SK-N-SH (cell line): Measurements from ENCODE around the gene SIGMAR1. TPM values are rescaled to one million over a fixed set of nuclear protein-coding genes. Genes with fewer than 3 reads are reported as not detected.

ENCODE experiments used
- CTCF ChIA-PET: fragments of 300-600, 350-600 bp; formaldehyde crosslinking; extraction: SDS; loops from one replicate; lab custom pipeline; 2021; lab: Yijun Ruan, JAX
- POLR2A ChIA-PET: fragments of 350-600 bp; sonication (Branson Sonifier 250); formaldehyde crosslinking; extraction: SDS; loops from one replicate; lab custom pipeline; 2020; ENCODE audit warnings: antibody characterized with exemption, inconsistent platforms; lab: Yijun Ruan, JAX
- DNase-seq: peaks from one replicate; pipeline ENCODE4 v3.0.0; 2012
- H2AFZ ChIP-seq: fragments of 200-600 bp; sonication (generic); 2 replicates; pipeline ENCODE4 v1.8.1; 2016; ENCODE audit warnings: antibody characterized with exemption, mild to moderate bottlenecking, low read depth
- H3F3A ChIP-seq: fragments of 200-600 bp; sonication (generic); replicated peaks from 2 replicates; pipeline ENCODE3; 2016; ENCODE audit warnings: antibody characterized with exemption, mild to moderate bottlenecking; ENCODE audit not compliant: insufficient read depth
- H3K27ac ChIP-seq, 2 experiments: fragments of 200-500 bp in 1 of 2; fragments of 200-600 bp in 1 of 2; sonication (Bioruptor generic) in 1 of 2; sonication (generic), shearing (Covaris generic) in 1 of 2; 2 replicates each; pipeline versions ENCODE4 v1.5.1 to v1.6.1; 2014 to 2016; ENCODE audit warnings: low read depth in 2 of 2, inconsistent platforms in 1 of 2, low read length in 1 of 2, mild to moderate bottlenecking in 1 of 2, mixed read lengths in 1 of 2
- H3K27me3 ChIP-seq: fragments of 200-600 bp; sonication (generic), shearing (Covaris generic); 2 replicates; pipeline ENCODE4 v1.6.1; 2016; ENCODE audit warnings: mixed run types; ENCODE audit not compliant: insufficient read depth
- H3K36me3 ChIP-seq, 2 experiments: fragments of 200-500 bp in 1 of 2; fragments of 200-600 bp in 1 of 2; sonication (Bioruptor generic) in 1 of 2; sonication (generic) in 1 of 2; replicated peaks in 1 of 2; 2 replicates each; pipeline versions ENCODE3 to v1.5.1; 2014 to 2016; ENCODE audit warnings: low read length in 1 of 2, mild to moderate bottlenecking in 1 of 2; ENCODE audit not compliant: insufficient read depth in 2 of 2, control insufficient read depth in 1 of 2
- H3K4me1 ChIP-seq, 2 experiments: fragments of 200-500 bp in 1 of 2; fragments of 200-600 bp in 1 of 2; sonication (Bioruptor generic) in 1 of 2; sonication (generic), shearing (Covaris generic) in 1 of 2; 2 replicates each; pipeline versions ENCODE4 v1.5.1 to v1.6.1; 2014 to 2016; ENCODE audit warnings: low read depth in 1 of 2, low read length in 1 of 2, mixed run types in 1 of 2; ENCODE audit not compliant: insufficient read depth in 2 of 2, control insufficient read depth in 1 of 2
- H3K4me2 ChIP-seq: fragments of 200-600 bp; sonication (generic), shearing (Covaris generic); 2 replicates; pipeline ENCODE4 v1.6.1; 2017; ENCODE audit warnings: mixed run types
- H3K4me3 ChIP-seq, 2 experiments: fragments of 200-500 bp in 1 of 2; fragments of 200-600 bp in 1 of 2; sonication (Bioruptor generic) in 1 of 2; sonication (generic), shearing (Covaris generic) in 1 of 2; 2 replicates each; pipeline versions ENCODE4 v1.5.1 to v1.8.1; 2014 to 2016; ENCODE audit warnings: low read depth in 2 of 2, inconsistent platforms in 1 of 2, low read length in 1 of 2, mild to moderate bottlenecking in 1 of 2, mixed read lengths in 1 of 2, moderate library complexity in 1 of 2
- H3K79me2 ChIP-seq: fragments of 200-600 bp; sonication (generic); 2 replicates; pipeline ENCODE4 v1.8.1; 2017; ENCODE audit warnings: mild to moderate bottlenecking; ENCODE audit not compliant: insufficient read depth
- H3K9ac ChIP-seq: fragments of 200-600 bp; sonication (generic); 2 replicates; pipeline ENCODE4 v1.6.1; 2017; ENCODE audit warnings: mixed run types
- H3K9me2 ChIP-seq: fragments of 200-600 bp; sonication (generic); 2 replicates; pipeline ENCODE4 v1.6.1; 2017; ENCODE audit warnings: mixed run types
- H3K9me3 ChIP-seq: fragments of 200-600 bp; sonication (generic); 2 replicates; pipeline ENCODE4 v1.6.1; 2017; ENCODE audit warnings: mixed run types, mild to moderate bottlenecking, moderate library complexity
- H4K20me1 ChIP-seq: fragments of 200-600 bp; sonication (generic); 2 replicates; pipeline ENCODE4 v1.6.1; 2017; ENCODE audit warnings: mild to moderate bottlenecking, mixed run types; ENCODE audit not compliant: insufficient read depth
- ELF1 ChIP-seq: IDR thresholded peaks from 2 replicates; pipeline ENCODE4 v1.4.0; 2012
- EZH2phosphoT487 ChIP-seq: fragments of 200-600 bp; sonication (generic); IDR thresholded peaks from 2 replicates; pipeline ENCODE4 v1.6.1; 2017; ENCODE audit warnings: low read depth, mixed run types, mild to moderate bottlenecking, antibody characterized with exemption, moderate library complexity, borderline replicate concordance
- FOSL2 ChIP-seq: IDR thresholded peaks from 2 replicates; pipeline ENCODE4 v1.4.0; 2012; ENCODE audit warnings: low read depth, mild to moderate bottlenecking, moderate library complexity, borderline replicate concordance
- FOXJ3 ChIP-seq: sonication (generic); formaldehyde crosslinking; IDR thresholded peaks from 2 replicates; pipeline ENCODE4 v1.5.1; 2020; ENCODE audit warnings: mild to moderate bottlenecking, missing genetic modification reagents
- GABPA ChIP-seq: IDR thresholded peaks from 2 replicates; pipeline ENCODE4 v1.4.0; 2012; ENCODE audit warnings: low read depth, mild to moderate bottlenecking
- GATA2 ChIP-seq: sonication (generic); formaldehyde crosslinking; IDR thresholded peaks from 2 replicates; pipeline ENCODE4 v1.5.0; 2020; ENCODE audit warnings: mild to moderate bottlenecking, missing genetic modification reagents
- MXI1 ChIP-seq: IDR thresholded peaks from 2 replicates; pipeline ENCODE4 v1.6.1; 2012; ENCODE audit warnings: mild to moderate bottlenecking, low read depth, low read length, improper control_type of control experiment
- NRF1 ChIP-seq: IDR thresholded peaks from 2 replicates; pipeline ENCODE4 v1.6.1; 2012; ENCODE audit warnings: low read depth, mild to moderate bottlenecking, low read length
- RXRA ChIP-seq: IDR thresholded peaks from 2 replicates; pipeline ENCODE4 v1.4.0; 2012; ENCODE audit warnings: low read depth, mild to moderate bottlenecking, borderline replicate concordance
- SIN3A ChIP-seq: IDR thresholded peaks from 2 replicates; pipeline ENCODE4 v1.6.1; 2012; ENCODE audit warnings: low read depth, mild to moderate bottlenecking, low read length, moderate library complexity, borderline replicate concordance
- SMC3 ChIP-seq: IDR thresholded peaks from 2 replicates; pipeline ENCODE4 v1.6.1; 2012; ENCODE audit warnings: low read depth, low read length, improper control_type of control experiment
- TEAD4 ChIP-seq: IDR thresholded peaks from 2 replicates; pipeline ENCODE4 v1.4.0; 2012; ENCODE audit warnings: mild to moderate bottlenecking, borderline replicate concordance; ENCODE audit not compliant: insufficient read depth
- WGBS: methylation state at CpG from one replicate; pipeline ENCODE4 v1.1.6; 2017; ENCODE audit warnings: low lambda C conversion rate; 5-methylcytosine and 5-hydroxymethylcytosine counted together
- polyA plus RNA-seq, 3 experiments: library from polyadenylated mRNA; depleted of rRNA; stranded (reverse); fragments of >200 nt; gene quantifications; 2 replicates each; pipeline ENCODE4 v1.2.3, GENCODE V29; 2012
- TF ChIP-seq, protein P1 (sequence below): IDR thresholded peaks from 2 replicates; pipeline ENCODE4 v1.4.0; 2012; ENCODE audit warnings: low read depth, borderline replicate concordance
- TF ChIP-seq, protein P2 (sequence below): IDR thresholded peaks from 2 replicates; pipeline ENCODE4 v1.4.0; 2012; ENCODE audit warnings: low read depth, borderline replicate concordance

Gene SIGMAR1
- polyA plus RNA-seq, 1 of the 3 experiments (the other 2 are of a cell fraction): 79.0 TPM

- WGBS: 93% methylated on average over 5 of the region's 5 CpGs
- CTCF ChIA-PET: interaction anchor here (0.5 to 12.3 kb wide), 30 partner anchors 9 to 607 kb away, joined by 3 to 256 read pairs (median 6); partner anchors contain the start of genes CCL21, CNTFR, DCTN3 and GALT
- Histone ChIP-seq H3K4me2 (no peak overlapping the region), H3K9me3 (no peaks in the 10 kb centered on the region), H4K20me1 (0 out of 2 replicates have a peak, but pooled peaks cover 3% of the 10 kb centered on the region), H3K4me1 (peaks cover 1 to 24% of the 10 kb centered on the region in 2 experiments; a peak in 1 of 4 replicates), H3K79me2 (peaks cover 22% of the 10 kb centered on the region), H3K4me3 (no peak overlapping the region), H3F3A (no peaks in the 10 kb centered on the region), H3K9me2 (no peaks in the 10 kb centered on the region), H3K9ac (no peak overlapping the region), H3K27ac (no peak overlapping the region), H3K36me3 (peaks cover 0 to 5% of the 10 kb centered on the region in 2 experiments), H2AFZ (no peak overlapping the region), H3K27me3 (peaks cover 14% of the 10 kb centered on the region; the same call in 1 of the 2 replicates)
- POLR2A ChIA-PET: no interaction called here
- no peak for DNase-seq
- TF ChIP-seq SMC3 (no peak), GABPA (no peak), FOXJ3 (CRISPR knock-in tag) (no peak), ELF1 (no peak), RXRA (no peak), TEAD4 (no peak), MXI1 (no peak), EZH2phosphoT487 (no peak), NRF1 (no peak), GATA2 (CRISPR knock-in tag) (no peak), SIN3A (no peak), FOSL2 (no peak)
- TF ChIP-seq, protein P1, sequence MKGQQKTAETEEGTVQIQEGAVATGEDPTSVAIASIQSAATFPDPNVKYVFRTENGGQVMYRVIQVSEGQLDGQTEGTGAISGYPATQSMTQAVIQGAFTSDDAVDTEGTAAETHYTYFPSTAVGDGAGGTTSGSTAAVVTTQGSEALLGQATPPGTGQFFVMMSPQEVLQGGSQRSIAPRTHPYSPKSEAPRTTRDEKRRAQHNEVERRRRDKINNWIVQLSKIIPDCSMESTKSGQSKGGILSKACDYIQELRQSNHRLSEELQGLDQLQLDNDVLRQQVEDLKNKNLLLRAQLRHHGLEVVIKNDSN: no peak
- TF ChIP-seq, protein P2, sequence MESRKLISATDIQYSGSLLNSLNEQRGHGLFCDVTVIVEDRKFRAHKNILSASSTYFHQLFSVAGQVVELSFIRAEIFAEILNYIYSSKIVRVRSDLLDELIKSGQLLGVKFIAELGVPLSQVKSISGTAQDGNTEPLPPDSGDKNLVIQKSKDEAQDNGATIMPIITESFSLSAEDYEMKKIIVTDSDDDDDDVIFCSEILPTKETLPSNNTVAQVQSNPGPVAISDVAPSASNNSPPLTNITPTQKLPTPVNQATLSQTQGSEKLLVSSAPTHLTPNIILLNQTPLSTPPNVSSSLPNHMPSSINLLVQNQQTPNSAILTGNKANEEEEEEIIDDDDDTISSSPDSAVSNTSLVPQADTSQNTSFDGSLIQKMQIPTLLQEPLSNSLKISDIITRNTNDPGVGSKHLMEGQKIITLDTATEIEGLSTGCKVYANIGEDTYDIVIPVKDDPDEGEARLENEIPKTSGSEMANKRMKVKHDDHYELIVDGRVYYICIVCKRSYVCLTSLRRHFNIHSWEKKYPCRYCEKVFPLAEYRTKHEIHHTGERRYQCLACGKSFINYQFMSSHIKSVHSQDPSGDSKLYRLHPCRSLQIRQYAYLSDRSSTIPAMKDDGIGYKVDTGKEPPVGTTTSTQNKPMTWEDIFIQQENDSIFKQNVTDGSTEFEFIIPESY: no peak
These were observed 4.4 kb downstream of the SIGMAR1 start for GRCh38 chr9:34633166-34633565.
